AG10803 (cell line): Measurements from ENCODE around the gene MIPEP.
"Not testable (repeated sequence)": the region's sequence is repeated elsewhere in the genome, so short reads cannot be mapped to it uniquely, and the experiment has no call there.

Experiments used
- DNase-seq: peaks from one replicate; pipeline ENCODE4 v3.0.0; 2010; ENCODE audit warnings: low read depth
- H3K4me3 ChIP-seq: 2 replicates; pipeline ENCODE4 v1.5.1; 2011; ENCODE audit warnings: mild to moderate bottlenecking, low read length, control low read depth
- TF ChIP-seq, protein P1 (sequence below): conservative IDR thresholded peaks from 2 replicates; pipeline ENCODE4 v1.5.1; 2011; ENCODE audit warnings: mild to moderate bottlenecking, low read length, control low read depth, inconsistent platforms

MIPEP gene

DNA sequence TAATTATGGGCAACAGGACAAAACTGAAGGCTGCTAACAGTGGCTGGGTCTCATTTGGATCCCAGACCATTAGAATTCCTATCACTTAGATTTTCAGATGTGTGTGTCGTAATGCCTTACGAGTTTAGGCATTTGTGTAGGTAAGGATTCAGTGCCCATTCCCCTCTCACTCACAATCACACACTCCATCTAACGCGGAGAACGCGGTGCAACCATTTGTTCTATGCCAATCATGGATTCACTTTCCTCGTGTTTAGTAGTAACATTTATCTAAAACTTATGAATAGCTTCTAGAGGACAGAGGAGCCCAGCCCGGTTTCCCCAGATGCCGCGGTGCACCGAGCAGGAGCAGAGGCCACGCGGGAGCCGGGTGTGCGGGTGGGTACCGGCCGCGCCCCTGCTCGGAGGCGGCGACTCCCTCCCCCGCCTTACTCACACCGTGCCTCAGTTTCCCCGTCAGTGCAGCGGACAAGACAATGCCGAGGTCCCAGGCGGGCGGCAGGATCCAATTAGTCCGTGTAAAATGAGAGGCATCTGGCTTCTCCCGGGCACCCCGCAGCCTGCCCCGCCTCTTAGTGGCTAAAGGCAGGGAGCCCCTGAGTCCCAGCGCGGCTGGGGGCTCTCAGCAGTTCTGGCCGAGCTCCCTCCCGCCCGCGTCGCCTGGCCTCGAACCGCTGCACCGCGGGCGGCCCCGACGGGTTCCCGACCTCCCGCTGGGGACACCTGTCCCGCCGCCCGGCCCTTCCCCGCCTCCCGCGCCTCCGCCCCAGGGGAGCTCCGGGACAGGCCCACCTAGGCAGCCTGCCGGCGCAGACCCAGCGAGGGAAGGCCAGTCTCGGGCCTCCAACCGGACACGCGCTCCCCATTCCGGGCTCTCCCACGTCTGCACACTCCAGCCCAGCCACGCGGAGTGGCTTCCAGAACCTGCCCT is 14.0 kb upstream of the MIPEP start:
- DNase-seq: no peak

GRCh38 chr13:23901365-23901764 is 12.2 kb upstream of the MIPEP start:
- TF ChIP-seq, protein P1, sequence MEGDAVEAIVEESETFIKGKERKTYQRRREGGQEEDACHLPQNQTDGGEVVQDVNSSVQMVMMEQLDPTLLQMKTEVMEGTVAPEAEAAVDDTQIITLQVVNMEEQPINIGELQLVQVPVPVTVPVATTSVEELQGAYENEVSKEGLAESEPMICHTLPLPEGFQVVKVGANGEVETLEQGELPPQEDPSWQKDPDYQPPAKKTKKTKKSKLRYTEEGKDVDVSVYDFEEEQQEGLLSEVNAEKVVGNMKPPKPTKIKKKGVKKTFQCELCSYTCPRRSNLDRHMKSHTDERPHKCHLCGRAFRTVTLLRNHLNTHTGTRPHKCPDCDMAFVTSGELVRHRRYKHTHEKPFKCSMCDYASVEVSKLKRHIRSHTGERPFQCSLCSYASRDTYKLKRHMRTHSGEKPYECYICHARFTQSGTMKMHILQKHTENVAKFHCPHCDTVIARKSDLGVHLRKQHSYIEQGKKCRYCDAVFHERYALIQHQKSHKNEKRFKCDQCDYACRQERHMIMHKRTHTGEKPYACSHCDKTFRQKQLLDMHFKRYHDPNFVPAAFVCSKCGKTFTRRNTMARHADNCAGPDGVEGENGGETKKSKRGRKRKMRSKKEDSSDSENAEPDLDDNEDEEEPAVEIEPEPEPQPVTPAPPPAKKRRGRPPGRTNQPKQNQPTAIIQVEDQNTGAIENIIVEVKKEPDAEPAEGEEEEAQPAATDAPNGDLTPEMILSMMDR: no peak
- DNase-seq: no peak
- H3K4me3 ChIP-seq: no peak overlapping the region

More for the DNA sequence above, 14.0 kb upstream of the MIPEP start:
- TF ChIP-seq, protein P1: no peak
- peak overlapping the region; percentile 24; the same call in 1 of the 2 replicates for H3K4me3 ChIP-seq

DNA sequence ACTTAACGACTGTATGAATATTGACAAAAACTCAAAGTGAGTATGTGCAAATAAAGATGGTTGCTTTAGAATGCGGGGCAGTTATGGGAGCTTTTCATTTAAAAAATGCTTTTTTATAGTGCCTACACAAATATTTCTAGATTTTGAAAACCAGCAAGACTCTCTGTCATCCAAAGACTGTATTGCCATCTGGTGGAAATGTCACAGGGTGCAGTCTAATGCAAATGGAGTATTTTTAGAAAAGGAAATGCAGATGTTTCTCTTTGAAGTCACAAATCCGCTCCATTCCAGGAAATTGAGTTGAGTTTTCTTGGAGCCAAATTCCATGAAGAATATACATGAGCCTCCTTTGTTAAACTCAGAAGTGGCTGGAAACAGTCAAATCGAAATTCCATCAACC is 10.4 kb upstream of the MIPEP start:
- no peak overlapping the region for H3K4me3 ChIP-seq
- TF ChIP-seq, protein P1: peak; percentile 70
- DNase-seq: peak; percentile 57

DNA sequence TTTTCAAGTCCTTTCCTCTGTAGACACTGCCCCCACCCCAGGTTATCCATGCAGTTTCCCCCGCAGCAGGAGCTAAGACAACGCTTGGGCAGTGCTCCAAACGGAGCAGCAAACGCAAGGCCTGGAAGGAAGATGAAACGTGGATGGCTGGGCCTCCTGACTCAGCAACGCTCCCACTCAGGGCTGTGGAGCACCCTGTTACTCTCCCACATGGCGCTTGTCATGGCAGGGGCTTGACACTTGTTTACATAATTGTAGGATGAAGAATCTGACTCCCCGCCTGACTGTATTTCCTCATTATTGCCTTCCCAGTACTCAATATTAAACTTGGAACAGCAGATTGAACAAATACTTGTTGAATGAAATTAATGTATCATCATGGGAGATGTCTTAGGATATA is 8.9 kb upstream of the MIPEP start:
- no peak overlapping the region for H3K4me3 ChIP-seq
- TF ChIP-seq, protein P1: no peak
- peak; percentile 95 for DNase-seq

- DNase-seq, H3K4me3 ChIP-seq: not testable (repeated sequence)
Measured at GRCh38 chr13:23897452-23897919, 8.3 kb upstream of the MIPEP start, which contains the start of gene C1QTNF9B. C1QTNF9B (minus strand) TSS chr13:23897502.

GRCh38 chr13:23894746-23895145 is 5.5 kb upstream of the MIPEP start:
- DNase-seq: not testable (repeated sequence)

DNA sequence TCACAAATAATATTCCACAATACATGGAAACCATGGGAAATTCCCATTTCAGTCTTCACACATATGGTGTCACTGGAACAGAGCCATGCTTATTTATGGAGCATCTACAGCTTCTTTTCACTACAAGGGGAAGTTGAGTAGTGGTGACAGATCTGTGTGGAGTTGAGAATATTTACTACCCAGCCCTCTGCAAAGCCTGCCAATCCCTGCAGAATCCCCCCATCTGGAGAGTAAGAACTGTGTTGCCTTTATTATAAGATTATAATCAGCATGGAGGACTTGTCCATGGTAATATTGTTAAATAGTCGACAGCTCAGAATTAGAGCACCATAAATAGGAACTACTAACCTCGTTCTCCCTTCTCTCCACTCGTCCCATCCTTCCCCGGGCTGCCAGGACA is 4.6 kb upstream of the MIPEP start:
- not testable (repeated sequence) for H3K4me3 ChIP-seq, DNase-seq

More at GRCh38 chr13:23894746-23895145, 5.5 kb upstream of the MIPEP start:
- not testable (repeated sequence) for H3K4me3 ChIP-seq

GRCh38 chr13:23889615-23890607 is 711 bp upstream of the MIPEP start:
- peak overlapping the region; percentile 91 for H3K4me3 ChIP-seq
- DNase-seq: peak; percentile 22
- TF ChIP-seq, protein P1: peak; percentile 19; the same call in 1 of the 2 replicates

DNA sequence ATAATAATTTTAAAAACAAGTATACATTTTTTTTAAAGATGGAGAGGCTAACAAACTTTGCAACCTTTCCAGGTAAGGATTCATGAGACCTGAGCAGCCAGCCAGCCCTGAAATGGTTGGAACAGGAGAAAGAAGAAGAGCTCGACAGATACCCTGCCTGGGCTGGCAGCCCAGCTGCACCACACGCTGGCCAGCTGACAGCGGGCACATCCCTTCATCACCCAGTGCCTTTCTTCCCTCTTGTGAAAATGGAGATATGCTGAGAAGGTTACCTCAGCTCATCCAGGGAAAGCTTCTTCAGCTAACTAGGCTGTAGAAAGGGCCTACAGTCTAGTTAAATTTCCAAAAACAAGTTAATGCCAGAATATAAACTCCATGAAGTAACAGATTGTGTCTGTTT is 4.8 kb downstream of the MIPEP start:
- DNase-seq, H3K4me3 ChIP-seq: not testable (repeated sequence)
